ENCODE results near the gene NIP7.
"Not testable (repeated sequence)": the region's sequence is repeated elsewhere in the genome, so short reads cannot be mapped to it uniquely, and the experiment has no call there.

The NIP7 gene

GRCh38 chr16:69339289-69340094 is at the start of gene NIP7, which contains the start of gene COG8:
NIP7 (plus strand) TSS chr16:69339772; CDS start chr16:69339830, 58 bp downstream.
COG8 (minus strand) TSS chr16:69339564; CDS start chr16:69339552, 12 bp downstream.
- peak; percentile 89 for DNase-seq (ENCODE audit: low read depth)

DNA sequence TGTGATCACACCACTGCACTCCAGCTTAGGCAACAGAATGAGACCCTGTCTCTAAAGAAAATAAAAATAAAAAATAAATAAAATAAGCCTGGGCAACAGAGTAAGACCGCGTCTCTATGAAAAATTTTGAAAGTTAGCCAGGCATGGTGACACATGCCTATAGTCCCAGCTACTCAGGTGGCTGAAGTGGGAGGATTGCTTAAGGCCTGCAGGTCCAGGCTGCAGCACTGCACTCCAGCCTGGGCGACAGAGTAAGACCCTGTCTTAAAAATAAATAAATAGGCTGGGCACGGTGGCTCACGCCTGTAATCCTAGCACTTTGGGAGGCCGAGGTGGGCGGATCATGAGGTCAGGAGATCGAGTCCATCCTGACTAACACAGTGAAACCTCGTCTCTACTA is 47.9 kb upstream of the NIP7 start:
- DNase-seq (ENCODE audit: low read depth): not testable (repeated sequence)

- DNase-seq (ENCODE audit: low read depth): no peak
Observed at GRCh38 chr16:69293401-69293800, 46.2 kb upstream of the NIP7 start.

- no peak for DNase-seq (ENCODE audit: low read depth)
Observed at GRCh38 chr16:69294051-69294450, 45.5 kb upstream of the NIP7 start.

GRCh38 chr16:69296771-69297170 is 42.8 kb upstream of the NIP7 start:
- DNase-seq (ENCODE audit: low read depth): not testable (repeated sequence)

- no peak for DNase-seq (ENCODE audit: low read depth)
Observed at GRCh38 chr16:69298261-69298660, 41.3 kb upstream of the NIP7 start.

DNA sequence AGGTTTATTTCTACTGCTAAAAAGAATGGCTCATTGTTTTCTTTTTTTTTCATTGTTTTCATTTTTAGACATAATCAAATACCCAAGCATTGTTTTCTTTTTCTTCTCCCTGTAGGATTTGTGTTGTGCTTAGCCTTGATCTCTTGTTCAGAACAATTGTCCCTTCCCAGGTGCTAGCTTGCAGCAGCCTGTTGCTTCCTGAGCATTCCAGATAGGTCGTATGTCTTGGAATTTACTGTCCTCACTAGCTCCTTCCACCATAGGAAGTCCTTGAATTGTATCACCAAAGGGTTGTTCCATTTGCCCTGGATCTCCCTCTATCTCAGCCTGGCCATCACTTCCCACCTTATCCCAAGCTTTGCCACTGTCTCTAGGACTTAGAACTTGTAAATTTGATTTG is 38.4 kb upstream of the NIP7 start:
- DNase-seq (ENCODE audit: low read depth): no peak

GRCh38 chr16:69301861-69302260 is 37.7 kb upstream of the NIP7 start:
- no peak for DNase-seq (ENCODE audit: low read depth)

DNA sequence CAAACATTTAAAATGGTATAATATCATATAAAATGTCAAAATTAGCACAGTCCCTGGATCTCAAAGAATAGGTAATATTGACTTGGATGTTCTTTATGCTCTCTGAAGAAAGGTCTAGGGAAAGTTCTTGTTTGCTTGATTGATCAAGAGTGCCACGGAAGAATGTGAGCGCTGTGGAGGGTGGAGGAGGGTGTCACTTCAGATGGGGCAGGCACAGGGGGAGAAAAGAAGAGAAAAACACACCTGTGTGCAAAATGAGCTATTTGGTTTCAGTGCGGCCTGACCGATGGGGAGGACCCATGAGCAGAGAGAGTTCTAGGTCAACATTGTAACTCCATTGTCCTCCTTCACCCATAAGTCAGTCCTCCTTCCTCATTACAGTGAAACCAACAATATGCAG is 37.3 kb upstream of the NIP7 start:
- no peak for DNase-seq (ENCODE audit: low read depth)

DNA sequence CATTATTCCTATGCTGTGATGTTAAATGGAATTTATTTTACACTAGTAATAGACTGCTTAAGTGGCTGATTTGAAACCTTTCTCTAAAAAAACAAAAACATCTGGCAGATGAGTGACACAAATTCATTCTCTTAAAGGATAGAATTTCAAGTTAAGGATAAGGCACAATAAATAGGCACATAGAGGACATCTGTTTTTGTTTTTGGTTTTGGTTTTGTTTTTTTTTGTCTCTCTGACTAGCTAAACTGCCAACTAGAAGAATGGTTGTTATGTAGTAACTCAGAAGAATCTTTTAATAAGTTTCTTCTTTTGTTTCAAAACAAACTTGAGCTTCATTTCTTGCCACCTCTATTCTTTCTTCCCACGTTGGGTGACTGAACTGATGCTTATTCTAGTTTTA is 33.5 kb upstream of the NIP7 start:
- DNase-seq (ENCODE audit: low read depth): no peak

GRCh38 chr16:69307091-69307490 is 32.5 kb upstream of the NIP7 start:
- no peak for DNase-seq (ENCODE audit: low read depth)

DNA sequence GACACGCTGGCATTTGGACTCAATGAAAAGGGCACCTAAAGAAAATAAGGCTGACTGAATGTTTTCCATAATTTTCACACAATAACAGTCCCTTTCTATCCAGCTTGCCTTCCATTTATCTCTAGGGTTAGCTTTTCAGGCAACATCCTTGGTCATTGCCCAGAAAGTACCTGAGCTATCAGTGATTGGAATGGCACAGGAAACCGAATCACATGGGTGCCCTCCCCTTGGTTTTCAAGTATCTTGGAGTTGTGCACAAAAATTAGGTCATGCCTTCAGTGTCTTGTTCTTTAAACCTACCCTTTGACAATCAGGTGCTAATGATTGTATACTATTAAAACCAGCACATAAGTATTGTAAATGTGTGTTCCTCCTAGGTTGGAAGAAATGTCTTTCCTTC is 31.7 kb upstream of the NIP7 start:
- DNase-seq (ENCODE audit: low read depth): no peak

- no peak for DNase-seq (ENCODE audit: low read depth)
Observed at GRCh38 chr16:69309316-69309715, 30.3 kb upstream of the NIP7 start.

DNA sequence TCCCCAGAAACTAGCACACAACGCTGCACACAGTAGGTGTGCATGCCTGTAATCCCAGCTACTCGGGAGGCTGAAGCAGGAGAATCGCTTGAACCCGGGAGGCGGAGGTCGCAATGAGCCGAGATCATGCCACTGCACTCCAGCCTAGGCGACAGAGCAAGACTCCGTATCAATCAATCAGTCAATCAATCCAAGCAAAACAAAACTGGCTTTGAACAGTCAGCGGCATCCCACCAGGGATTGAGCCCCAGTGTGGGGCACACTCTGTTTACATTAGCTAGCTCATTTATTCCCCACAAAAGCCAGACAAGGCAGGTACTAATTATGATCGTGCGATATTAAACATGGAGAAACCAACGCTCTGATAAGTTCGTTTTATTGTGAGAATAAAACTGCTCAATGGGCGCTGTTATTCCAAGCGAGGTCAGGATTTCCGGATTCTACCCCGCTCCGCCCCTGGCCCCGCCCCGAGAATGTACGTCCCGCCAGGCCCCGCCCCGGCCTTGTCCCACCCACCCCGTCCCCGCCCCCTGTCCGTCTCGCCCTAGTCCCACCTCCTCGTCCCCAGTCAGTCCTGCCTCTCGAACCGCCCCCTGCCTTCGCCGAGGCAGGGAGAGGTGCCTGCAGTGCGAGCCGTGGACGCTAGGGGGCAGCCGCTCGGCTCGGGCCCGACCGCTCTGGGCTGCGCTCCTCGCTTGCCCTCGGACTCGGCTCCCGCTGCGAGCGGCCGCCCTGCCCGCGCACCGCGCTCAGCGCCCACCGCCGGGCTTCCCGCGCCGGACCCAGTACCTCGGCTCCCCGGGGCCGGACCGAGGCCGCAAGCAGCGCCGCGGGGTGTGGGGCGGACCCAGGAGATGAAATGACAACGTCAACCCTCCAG is 28.7 kb upstream of the NIP7 start, which contains the start of gene VPS4A:
Gene VPS4A, plus strand, starts transcription at position 698 of the 880 bp plus-strand sequence. Its CDS starts 162 bp downstream, at position 860.
- peak; percentile 98 for DNase-seq (ENCODE audit: low read depth)

DNA sequence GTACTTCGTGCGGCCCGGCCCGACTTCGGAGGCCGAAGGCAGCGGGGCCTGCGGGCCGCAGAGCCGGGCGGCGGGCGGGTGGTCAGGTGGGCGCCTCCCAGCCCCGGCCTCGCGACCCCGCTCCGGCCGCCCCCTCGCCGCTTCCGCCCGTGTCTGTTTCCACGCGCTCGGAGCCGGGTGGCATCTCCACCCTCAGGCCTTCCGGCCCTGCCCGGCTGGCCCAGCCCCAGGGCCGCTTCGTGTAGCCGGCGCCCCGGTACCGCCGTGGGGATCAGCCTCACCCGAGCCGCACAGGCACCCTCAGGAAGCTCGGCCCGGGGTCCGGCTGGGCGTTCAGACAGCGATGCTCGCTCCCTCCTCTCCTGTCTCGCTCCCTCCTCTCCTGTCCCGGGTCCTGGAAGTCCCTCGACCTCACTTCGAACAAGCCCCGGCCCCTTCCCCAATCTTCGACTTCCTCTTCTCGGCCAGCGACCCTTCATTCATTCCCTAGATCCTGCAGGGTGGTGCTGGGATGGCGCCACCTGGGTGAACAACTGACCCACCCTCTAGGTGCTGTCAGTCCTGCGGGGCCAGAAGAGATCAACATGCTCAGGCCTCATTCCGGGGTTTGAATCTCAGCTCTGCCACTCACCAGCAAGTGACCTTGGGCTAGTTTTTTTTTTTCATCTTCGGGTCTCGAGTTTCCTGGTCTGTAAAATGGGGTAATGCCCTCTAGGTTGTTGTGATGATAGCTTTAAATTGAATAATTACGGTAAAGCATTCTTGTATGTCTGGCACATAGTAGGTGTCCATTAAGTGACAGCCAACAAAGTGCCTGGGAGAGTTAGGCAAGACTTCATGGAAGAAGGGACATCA is 27.8 kb upstream of the NIP7 start:
- peak; percentile 46 for DNase-seq (ENCODE audit: low read depth)

GRCh38 chr16:69313469-69313868 is 26.1 kb upstream of the NIP7 start:
- DNase-seq (ENCODE audit: low read depth): no peak

GRCh38 chr16:69314534-69314933 is 25.0 kb upstream of the NIP7 start:
- DNase-seq (ENCODE audit: low read depth): no peak

GRCh38 chr16:69315486-69316311 is 23.9 kb upstream of the NIP7 start:
- DNase-seq (ENCODE audit: low read depth): no peak

GRCh38 chr16:69316595-69317034 is 23.0 kb upstream of the NIP7 start:
- no peak for DNase-seq (ENCODE audit: low read depth)

DNA sequence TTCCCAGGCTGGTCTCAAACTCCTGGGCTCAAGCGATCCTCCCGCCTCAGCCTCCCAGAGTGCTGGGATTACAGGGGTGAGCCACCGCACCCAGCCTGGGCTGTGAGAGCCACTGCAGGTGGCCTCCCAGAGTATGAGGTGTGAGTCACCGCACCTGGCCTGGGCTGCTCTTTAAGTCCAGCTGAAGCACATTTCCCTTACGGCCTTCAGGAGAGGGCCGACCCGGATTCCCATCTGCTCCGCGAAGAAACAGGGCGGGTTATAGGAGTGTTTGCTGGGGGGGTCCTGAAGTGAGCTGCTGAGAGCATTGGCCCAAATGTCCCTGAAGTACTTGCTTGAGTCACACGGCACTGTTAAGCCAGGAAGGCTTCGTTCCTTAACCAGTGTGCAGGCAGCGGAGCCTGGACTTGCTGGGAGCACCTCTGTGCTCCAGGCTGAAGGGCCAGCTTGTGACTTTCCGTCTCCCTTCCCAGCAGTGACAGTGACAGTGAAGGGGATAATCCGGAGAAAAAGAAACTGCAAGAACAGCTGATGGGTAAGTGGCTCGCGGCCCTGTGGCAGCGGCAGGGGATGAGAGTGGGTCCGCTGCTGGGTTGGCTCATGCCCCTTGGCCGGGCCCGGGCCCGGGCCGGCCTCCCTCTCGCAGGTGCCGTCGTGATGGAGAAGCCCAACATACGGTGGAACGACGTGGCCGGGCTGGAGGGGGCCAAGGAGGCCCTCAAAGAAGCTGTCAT is 21.2 kb upstream of the NIP7 start:
- no peak for DNase-seq (ENCODE audit: low read depth)
